ENCODE measurements around the gene KLHL17. TPM values are rescaled to one million over a fixed set of nuclear protein-coding genes. Genes with fewer than 3 reads are reported as not detected.
"Not testable (repeated sequence)": the region's sequence is repeated elsewhere in the genome, so short reads cannot be mapped to it uniquely, and the experiment has no call there.

Gene KLHL17
- total and polyA plus RNA-seq, 4 donors = 2.8 to 40.5 (median 15.0) TPM

- 85 to 86% methylated on average over 29 of the region's 29 CpGs for WGBS, 2 donors
- no peak for ATAC-seq (ENCODE audit: low FRiP score)
- H3K36me3 ChIP-seq (ENCODE audit: control insufficient read depth in 1 of 2, insufficient read depth in 2 of 2, low read length in 1 of 2) = peaks cover 0 to 2% of the 10 kb centered on the region in 2 donors
- H3K27me3 ChIP-seq (ENCODE audit: control insufficient read depth in 1 of 2, insufficient read depth in 2 of 2, low read length in 1 of 2) = no peaks in the 10 kb centered on the region
- H3K9me3 ChIP-seq (ENCODE audit: control insufficient read depth, low read length) = no peaks in the 10 kb centered on the region
- intact Hi-C loops (cut with DNase I) = no loop called here
- no peak overlapping the region for H3K4me3 ChIP-seq (ENCODE audit: low read length in 2 of 2)
- H3K27ac ChIP-seq (ENCODE audit: low read depth in 1 of 2, low read length in 2 of 2) = no peak overlapping the region
- H3K4me1 ChIP-seq (ENCODE audit: control insufficient read depth in 1 of 2, insufficient read depth in 2 of 2, low read length in 2 of 2) = no peaks in the 10 kb centered on the region
- no peak for DNase-seq
These were observed 14.5 kb upstream of the KLHL17 start for GRCh38 chr1:945688-946556.

GRCh38 chr1:946811-947210, 13.6 kb upstream of the KLHL17 start:
- H3K4me3 ChIP-seq (ENCODE audit: low read length in 2 of 2); H3K27me3 ChIP-seq (ENCODE audit: control insufficient read depth in 1 of 2, insufficient read depth in 2 of 2, low read length in 1 of 2); DNase-seq; H3K4me1 ChIP-seq (ENCODE audit: control insufficient read depth in 1 of 2, insufficient read depth in 2 of 2, low read length in 2 of 2); intact Hi-C loops (cut with DNase I); H3K36me3 ChIP-seq (ENCODE audit: control insufficient read depth in 1 of 2, insufficient read depth in 2 of 2, low read length in 1 of 2); H3K27ac ChIP-seq (ENCODE audit: low read depth in 1 of 2, low read length in 2 of 2); H3K9me3 ChIP-seq (ENCODE audit: control insufficient read depth, low read length); ATAC-seq (ENCODE audit: low FRiP score): not testable (repeated sequence)
- WGBS, 2 donors = 93 to 96% methylated on average over 13 of the region's 13 CpGs

GRCh38 chr1:947958-948357, 12.4 kb upstream of the KLHL17 start:
- intact Hi-C loops (cut with DNase I) = no loop called here
- H3K9me3 ChIP-seq (ENCODE audit: control insufficient read depth, low read length) = no peaks in the 10 kb centered on the region
- H3K4me3 ChIP-seq (ENCODE audit: low read length in 2 of 2) = no peak overlapping the region
- H3K36me3 ChIP-seq (ENCODE audit: control insufficient read depth in 1 of 2, insufficient read depth in 2 of 2, low read length in 1 of 2) = peaks cover 0 to 2% of the 10 kb centered on the region in 2 donors
- no peak overlapping the region for H3K27ac ChIP-seq (ENCODE audit: low read depth in 1 of 2, low read length in 2 of 2)
- ATAC-seq (ENCODE audit: low FRiP score) = no peak
- 86 to 93% methylated on average over 14 to 15 of the region's 15 CpGs for WGBS, 2 donors
- no peaks in the 10 kb centered on the region for H3K27me3 ChIP-seq (ENCODE audit: control insufficient read depth in 1 of 2, insufficient read depth in 2 of 2, low read length in 1 of 2)
- no peaks in the 10 kb centered on the region for H3K4me1 ChIP-seq (ENCODE audit: control insufficient read depth in 1 of 2, insufficient read depth in 2 of 2, low read length in 2 of 2)
- no peak for DNase-seq

- Histone ChIP-seq H3K27ac (ENCODE audit: low read depth in 1 of 2, low read length in 2 of 2) (no peak overlapping the region), H3K4me3 (ENCODE audit: low read length in 2 of 2) (no peak overlapping the region), H3K9me3 (ENCODE audit: control insufficient read depth, low read length) (no peaks in the 10 kb centered on the region), H3K4me1 (ENCODE audit: control insufficient read depth in 1 of 2, insufficient read depth in 2 of 2, low read length in 2 of 2) (no peaks in the 10 kb centered on the region), H3K36me3 (ENCODE audit: control insufficient read depth in 1 of 2, insufficient read depth in 2 of 2, low read length in 1 of 2) (peaks cover 0 to 2% of the 10 kb centered on the region in 2 donors), H3K27me3 (ENCODE audit: control insufficient read depth in 1 of 2, insufficient read depth in 2 of 2, low read length in 1 of 2) (no peaks in the 10 kb centered on the region)
- WGBS, 2 donors = 90 to 91% methylated on average over 9 of the region's 9 CpGs
- ATAC-seq (ENCODE audit: low FRiP score) (no peak), DNase-seq (no peak)
- intact Hi-C loops (cut with DNase I) = loop anchor here in 1 of 2 donors (10.0 kb wide), 1 partner anchor 45 kb away; no protein-coding TSS in a partner anchor
These were observed 10.1 kb upstream of the KLHL17 start for GRCh38 chr1:950268-950667.

GRCh38 chr1:950881-951280, 9.5 kb upstream of the KLHL17 start:
- DNase-seq (no peak), ATAC-seq (ENCODE audit: low FRiP score) (no peak)
- no peak overlapping the region for H3K4me3 ChIP-seq (ENCODE audit: low read length in 2 of 2)
- H3K9me3 ChIP-seq (ENCODE audit: control insufficient read depth, low read length) = no peaks in the 10 kb centered on the region
- no peaks in the 10 kb centered on the region for H3K27me3 ChIP-seq (ENCODE audit: control insufficient read depth in 1 of 2, insufficient read depth in 2 of 2, low read length in 1 of 2)
- H3K4me1 ChIP-seq (ENCODE audit: control insufficient read depth in 1 of 2, insufficient read depth in 2 of 2, low read length in 2 of 2) = no peaks in the 10 kb centered on the region
- H3K36me3 ChIP-seq (ENCODE audit: control insufficient read depth in 1 of 2, insufficient read depth in 2 of 2, low read length in 1 of 2) = peaks cover 0 to 2% of the 10 kb centered on the region in 2 donors
- WGBS, 2 donors = 93 to 95% methylated on average over 23 of the region's 23 CpGs
- no peak overlapping the region for H3K27ac ChIP-seq (ENCODE audit: low read depth in 1 of 2, low read length in 2 of 2)
- intact Hi-C loops (cut with DNase I) = loop anchor here in 1 of 2 donors (10.0 kb wide), 1 partner anchor 46 kb away; no protein-coding TSS in a partner anchor

GRCh38 chr1:951364-951763, 9.0 kb upstream of the KLHL17 start:
- H3K27me3 ChIP-seq (ENCODE audit: control insufficient read depth in 1 of 2, insufficient read depth in 2 of 2, low read length in 1 of 2) = no peaks in the 10 kb centered on the region
- H3K4me1 ChIP-seq (ENCODE audit: control insufficient read depth in 1 of 2, insufficient read depth in 2 of 2, low read length in 2 of 2) = no peaks in the 10 kb centered on the region
- no peak for DNase-seq
- peaks cover 0 to 2% of the 10 kb centered on the region in 2 donors for H3K36me3 ChIP-seq (ENCODE audit: control insufficient read depth in 1 of 2, insufficient read depth in 2 of 2, low read length in 1 of 2)
- intact Hi-C loops (cut with DNase I) = loop anchor here in 1 of 2 donors (10.0 kb wide), 1 partner anchor 47 kb away; no protein-coding TSS in a partner anchor
- no peak overlapping the region for H3K4me3 ChIP-seq (ENCODE audit: low read length in 2 of 2)
- 59 to 71% methylated on average over 6 of the region's 6 CpGs for WGBS, 2 donors
- no peak overlapping the region for H3K27ac ChIP-seq (ENCODE audit: low read depth in 1 of 2, low read length in 2 of 2)
- no peaks in the 10 kb centered on the region for H3K9me3 ChIP-seq (ENCODE audit: control insufficient read depth, low read length)
- no peak for ATAC-seq (ENCODE audit: low FRiP score)

GRCh38 chr1:952201-952600, 8.2 kb upstream of the KLHL17 start:
- Histone ChIP-seq H3K27me3 (ENCODE audit: control insufficient read depth in 1 of 2, insufficient read depth in 2 of 2, low read length in 1 of 2) (no peaks in the 10 kb centered on the region), H3K36me3 (ENCODE audit: control insufficient read depth in 1 of 2, insufficient read depth in 2 of 2, low read length in 1 of 2) (peaks cover 0 to 2% of the 10 kb centered on the region in 2 donors), H3K4me3 (ENCODE audit: low read length in 2 of 2) (no peak overlapping the region), H3K9me3 (ENCODE audit: control insufficient read depth, low read length) (no peaks in the 10 kb centered on the region), H3K4me1 (ENCODE audit: control insufficient read depth in 1 of 2, insufficient read depth in 2 of 2, low read length in 2 of 2) (no peaks in the 10 kb centered on the region), H3K27ac (ENCODE audit: low read depth in 1 of 2, low read length in 2 of 2) (no peak overlapping the region)
- intact Hi-C loops (cut with DNase I) = loop anchor here in 1 of 2 donors (10.0 kb wide), 1 partner anchor 47 kb away; no protein-coding TSS in a partner anchor
- DNase-seq (no peak), ATAC-seq (ENCODE audit: low FRiP score) (no peak)
- WGBS, 2 donors = 88% methylated on average over 15 of the region's 15 CpGs

- no peak for ATAC-seq (ENCODE audit: low FRiP score)
- no peak for DNase-seq
- intact Hi-C loops (cut with DNase I) = loop anchor here in 1 of 2 donors (10.0 kb wide), 1 partner anchor 48 kb away; no protein-coding TSS in a partner anchor
- Histone ChIP-seq H3K9me3 (ENCODE audit: control insufficient read depth, low read length) (no peaks in the 10 kb centered on the region), H3K36me3 (ENCODE audit: control insufficient read depth in 1 of 2, insufficient read depth in 2 of 2, low read length in 1 of 2) (peaks cover 0 to 2% of the 10 kb centered on the region in 2 donors), H3K27me3 (ENCODE audit: control insufficient read depth in 1 of 2, insufficient read depth in 2 of 2, low read length in 1 of 2) (no peaks in the 10 kb centered on the region), H3K27ac (ENCODE audit: low read depth in 1 of 2, low read length in 2 of 2) (no peak overlapping the region), H3K4me3 (ENCODE audit: low read length in 2 of 2) (no peak overlapping the region), H3K4me1 (ENCODE audit: control insufficient read depth in 1 of 2, insufficient read depth in 2 of 2, low read length in 2 of 2) (no peaks in the 10 kb centered on the region)
- WGBS, 2 donors = 88 to 93% methylated on average over 7 of the region's 7 CpGs
These were observed 7.8 kb upstream of the KLHL17 start for GRCh38 chr1:952603-953002.
